Measurements from ENCODE around the gene ZW10.
"Not testable (repeated sequence)": the region's sequence is repeated elsewhere in the genome, so short reads cannot be mapped to it uniquely, and the experiment has no call there.

Gene ZW10

GRCh38 chr11:113732092-113732491, 41.4 kb downstream of the ZW10 start:
- Histone ChIP-seq H3K27me3 (ENCODE audit: control insufficient read depth, insufficient read depth, low read length) (no peaks in the 10 kb centered on the region), H3K4me1 (ENCODE audit: control insufficient read depth, insufficient read depth, low read length) (no peaks in the 10 kb centered on the region), H3K9ac (ENCODE audit: low read length) (no peak overlapping the region), H3K36me3 (ENCODE audit: control insufficient read depth, insufficient read depth, low read length) (peaks cover 4% of the 10 kb centered on the region), H3K4me3 (ENCODE audit: low read length) (no peak overlapping the region), H3K27ac (ENCODE audit: low read depth, low read length) (no peak overlapping the region)

GRCh38 chr11:113730887-113731726, 42.4 kb downstream of the ZW10 start:
- Histone ChIP-seq H3K36me3 (ENCODE audit: control insufficient read depth, insufficient read depth, low read length) (peaks cover under 1% of the 10 kb centered on the region), H3K4me1 (ENCODE audit: control insufficient read depth, insufficient read depth, low read length) (no peaks in the 10 kb centered on the region), H3K4me3 (ENCODE audit: low read length) (no peak overlapping the region), H3K27me3 (ENCODE audit: control insufficient read depth, insufficient read depth, low read length) (no peaks in the 10 kb centered on the region), H3K27ac (ENCODE audit: low read depth, low read length) (no peak overlapping the region), H3K9ac (ENCODE audit: low read length) (no peak overlapping the region)

- no peaks in the 10 kb centered on the region for H3K36me3 ChIP-seq (ENCODE audit: control insufficient read depth, insufficient read depth, low read length)
- no peak overlapping the region for H3K9ac ChIP-seq (ENCODE audit: low read length)
- no peaks in the 10 kb centered on the region for H3K27me3 ChIP-seq (ENCODE audit: control insufficient read depth, insufficient read depth, low read length)
- no peak overlapping the region for H3K4me3 ChIP-seq (ENCODE audit: low read length)
- H3K27ac ChIP-seq (ENCODE audit: low read depth, low read length), result no peak overlapping the region
- no peaks in the 10 kb centered on the region for H3K4me1 ChIP-seq (ENCODE audit: control insufficient read depth, insufficient read depth, low read length)
These were observed 44.0 kb downstream of the ZW10 start for GRCh38 chr11:113729456-113729855.

DNA sequence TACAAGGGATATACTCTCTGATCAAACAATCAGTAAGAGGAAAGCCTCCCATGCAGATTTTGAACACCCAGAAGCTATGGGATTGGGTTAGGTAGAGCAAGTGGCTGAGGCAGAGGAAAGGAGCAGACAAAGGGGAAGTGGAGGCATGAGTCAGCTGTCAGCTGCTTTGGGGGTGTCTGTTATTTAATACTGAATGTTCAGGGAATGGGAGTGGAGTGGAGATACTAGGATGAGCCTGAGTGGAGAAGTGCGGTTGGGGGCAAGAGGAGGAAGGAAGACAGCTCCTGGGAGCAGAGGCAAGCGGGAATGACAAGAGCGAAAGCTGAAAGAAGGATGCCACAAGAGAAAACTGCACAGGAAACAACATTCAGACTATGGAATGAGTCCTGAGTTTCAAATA, 44.7 kb downstream of the ZW10 start:
- Histone ChIP-seq H3K27ac (ENCODE audit: low read depth, low read length) (no peak overlapping the region), H3K27me3 (ENCODE audit: control insufficient read depth, insufficient read depth, low read length) (no peaks in the 10 kb centered on the region), H3K9ac (ENCODE audit: low read length) (no peak overlapping the region), H3K36me3 (ENCODE audit: control insufficient read depth, insufficient read depth, low read length) (no peaks in the 10 kb centered on the region), H3K4me3 (ENCODE audit: low read length) (no peak overlapping the region), H3K4me1 (ENCODE audit: control insufficient read depth, insufficient read depth, low read length) (no peaks in the 10 kb centered on the region)

DNA sequence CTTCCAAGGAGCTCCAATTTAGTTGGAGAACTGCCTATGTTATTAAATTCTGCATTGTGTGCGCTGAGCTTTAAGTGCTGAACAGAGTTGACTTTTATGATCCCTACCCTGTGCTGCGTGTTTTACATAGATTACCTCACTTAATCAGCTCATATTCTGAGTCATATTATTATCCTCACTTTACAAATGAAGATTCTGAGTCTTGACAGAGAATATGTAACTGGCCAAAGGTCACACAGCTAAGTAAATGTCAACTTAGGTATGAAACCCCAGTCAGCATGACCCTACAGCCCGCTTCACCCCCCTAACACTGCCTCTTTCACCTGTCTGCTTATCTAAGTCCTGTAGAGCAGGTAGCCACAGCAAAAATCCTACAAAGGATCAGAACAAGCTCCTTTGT, 47.6 kb downstream of the ZW10 start:
- H3K4me1 ChIP-seq (ENCODE audit: control insufficient read depth, insufficient read depth, low read length), result no peaks in the 10 kb centered on the region
- no peak overlapping the region for H3K9ac ChIP-seq (ENCODE audit: low read length)
- H3K4me3 ChIP-seq (ENCODE audit: low read length), result no peak overlapping the region
- H3K36me3 ChIP-seq (ENCODE audit: control insufficient read depth, insufficient read depth, low read length), result no peaks in the 10 kb centered on the region
- H3K27ac ChIP-seq (ENCODE audit: low read depth, low read length), result no peak overlapping the region
- H3K27me3 ChIP-seq (ENCODE audit: control insufficient read depth, insufficient read depth, low read length), result no peaks in the 10 kb centered on the region

DNA sequence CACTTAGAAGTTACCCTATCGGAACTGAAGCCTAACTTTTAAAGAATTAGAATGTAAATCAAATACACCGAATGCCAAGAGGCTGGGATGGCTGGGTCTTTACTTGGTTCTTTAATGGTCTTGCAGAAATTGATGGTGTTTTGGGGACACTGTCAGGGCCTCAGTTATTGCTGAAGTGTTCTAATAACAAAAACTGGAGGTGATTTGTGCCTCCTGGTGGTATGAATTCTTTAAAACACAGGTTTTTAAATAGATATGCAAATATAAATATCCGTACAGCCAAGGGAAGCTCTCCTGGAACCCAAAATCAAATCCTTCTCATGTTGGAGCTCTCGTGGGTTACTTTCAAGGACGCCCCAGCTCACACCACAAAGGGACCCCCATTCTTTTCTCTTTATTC, 48.1 kb downstream of the ZW10 start:
- Histone ChIP-seq H3K4me3 (ENCODE audit: low read length) (no peak overlapping the region), H3K9ac (ENCODE audit: low read length) (no peak overlapping the region), H3K4me1 (ENCODE audit: control insufficient read depth, insufficient read depth, low read length) (no peaks in the 10 kb centered on the region), H3K27ac (ENCODE audit: low read depth, low read length) (no peak overlapping the region), H3K36me3 (ENCODE audit: control insufficient read depth, insufficient read depth, low read length) (no peaks in the 10 kb centered on the region), H3K27me3 (ENCODE audit: control insufficient read depth, insufficient read depth, low read length) (no peaks in the 10 kb centered on the region)

DNA sequence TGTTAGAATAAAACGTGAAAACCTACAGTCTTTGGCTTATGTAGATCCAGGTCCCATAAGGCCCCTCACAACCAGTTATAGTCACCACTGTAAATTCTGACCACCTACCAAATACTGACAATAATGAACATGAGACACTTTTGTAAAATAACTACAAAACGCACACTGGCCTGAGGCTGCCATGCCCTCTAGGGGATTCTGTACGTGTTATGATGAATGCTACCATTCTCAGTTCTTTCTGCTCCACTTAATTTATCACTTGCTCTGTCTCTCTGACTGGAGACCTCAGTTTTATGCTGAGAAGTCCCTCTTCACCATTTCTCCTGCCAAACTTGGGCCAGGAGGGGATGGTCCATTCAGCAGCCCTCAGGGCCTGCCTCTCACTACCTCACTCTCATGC, 48.7 kb downstream of the ZW10 start:
- Histone ChIP-seq H3K9ac (ENCODE audit: low read length) (no peak overlapping the region), H3K27me3 (ENCODE audit: control insufficient read depth, insufficient read depth, low read length) (no peaks in the 10 kb centered on the region), H3K4me3 (ENCODE audit: low read length) (no peak overlapping the region), H3K36me3 (ENCODE audit: control insufficient read depth, insufficient read depth, low read length) (no peaks in the 10 kb centered on the region), H3K4me1 (ENCODE audit: control insufficient read depth, insufficient read depth, low read length) (no peaks in the 10 kb centered on the region), H3K27ac (ENCODE audit: low read depth, low read length) (no peak overlapping the region)

GRCh38 chr11:113723787-113724186, 49.7 kb downstream of the ZW10 start:
- Histone ChIP-seq H3K4me3 (ENCODE audit: low read length) (no peak overlapping the region), H3K9ac (ENCODE audit: low read length) (no peak overlapping the region), H3K4me1 (ENCODE audit: control insufficient read depth, insufficient read depth, low read length) (no peaks in the 10 kb centered on the region), H3K27me3 (ENCODE audit: control insufficient read depth, insufficient read depth, low read length) (no peaks in the 10 kb centered on the region), H3K36me3 (ENCODE audit: control insufficient read depth, insufficient read depth, low read length) (no peaks in the 10 kb centered on the region), H3K27ac (ENCODE audit: low read depth, low read length) (no peak overlapping the region)

DNA sequence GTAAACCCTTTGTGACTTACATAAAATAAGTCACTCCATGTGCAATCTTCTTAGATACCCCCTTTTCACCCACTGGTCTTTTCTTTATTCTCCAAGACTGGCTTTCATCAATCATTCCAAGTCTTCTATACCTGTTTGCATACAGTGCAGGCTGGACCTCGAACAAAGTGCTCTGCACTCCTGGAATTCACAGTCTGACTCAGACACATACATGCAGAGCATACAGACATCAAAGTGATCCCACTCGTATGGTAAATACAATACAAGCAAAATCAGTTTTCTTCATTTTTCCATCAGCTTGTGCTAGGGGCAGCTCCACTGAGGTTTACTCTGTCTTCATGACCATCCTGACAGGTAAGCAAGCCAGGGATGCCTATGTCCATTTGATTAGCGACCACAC, 50.6 kb downstream of the ZW10 start:
- H3K4me1 ChIP-seq (ENCODE audit: control insufficient read depth, insufficient read depth, low read length), result no peaks in the 10 kb centered on the region
- H3K36me3 ChIP-seq (ENCODE audit: control insufficient read depth, insufficient read depth, low read length), result no peaks in the 10 kb centered on the region
- H3K4me3 ChIP-seq (ENCODE audit: low read length), result no peak overlapping the region
- H3K27ac ChIP-seq (ENCODE audit: low read depth, low read length), result no peak overlapping the region
- H3K9ac ChIP-seq (ENCODE audit: low read length), result no peak overlapping the region
- H3K27me3 ChIP-seq (ENCODE audit: control insufficient read depth, insufficient read depth, low read length), result no peaks in the 10 kb centered on the region

DNA sequence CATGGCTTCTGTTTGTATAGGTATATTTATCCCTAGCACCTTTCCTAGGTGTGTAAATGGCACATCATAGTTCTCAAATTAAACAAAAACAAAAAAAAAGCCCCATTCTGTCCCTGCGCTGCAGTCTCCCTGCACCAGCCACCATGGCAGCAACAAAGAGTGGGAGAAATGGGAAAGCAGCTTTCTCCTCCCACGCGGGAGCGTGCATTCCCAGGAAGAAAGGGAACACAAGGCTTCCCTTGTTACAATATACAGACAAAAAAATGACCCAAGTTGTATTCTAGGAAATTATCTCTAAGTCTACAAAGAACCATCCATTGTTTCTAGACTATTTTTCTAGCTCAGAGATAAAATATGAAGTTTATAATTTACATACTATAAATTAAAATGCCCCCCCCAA, 51.3 kb downstream of the ZW10 start:
- H3K27ac ChIP-seq (ENCODE audit: low read depth, low read length), result no peak overlapping the region
- no peaks in the 10 kb centered on the region for H3K27me3 ChIP-seq (ENCODE audit: control insufficient read depth, insufficient read depth, low read length)
- no peak overlapping the region for H3K9ac ChIP-seq (ENCODE audit: low read length)
- H3K4me1 ChIP-seq (ENCODE audit: control insufficient read depth, insufficient read depth, low read length), result no peaks in the 10 kb centered on the region
- H3K4me3 ChIP-seq (ENCODE audit: low read length), result no peak overlapping the region
- no peaks in the 10 kb centered on the region for H3K36me3 ChIP-seq (ENCODE audit: control insufficient read depth, insufficient read depth, low read length)

DNA sequence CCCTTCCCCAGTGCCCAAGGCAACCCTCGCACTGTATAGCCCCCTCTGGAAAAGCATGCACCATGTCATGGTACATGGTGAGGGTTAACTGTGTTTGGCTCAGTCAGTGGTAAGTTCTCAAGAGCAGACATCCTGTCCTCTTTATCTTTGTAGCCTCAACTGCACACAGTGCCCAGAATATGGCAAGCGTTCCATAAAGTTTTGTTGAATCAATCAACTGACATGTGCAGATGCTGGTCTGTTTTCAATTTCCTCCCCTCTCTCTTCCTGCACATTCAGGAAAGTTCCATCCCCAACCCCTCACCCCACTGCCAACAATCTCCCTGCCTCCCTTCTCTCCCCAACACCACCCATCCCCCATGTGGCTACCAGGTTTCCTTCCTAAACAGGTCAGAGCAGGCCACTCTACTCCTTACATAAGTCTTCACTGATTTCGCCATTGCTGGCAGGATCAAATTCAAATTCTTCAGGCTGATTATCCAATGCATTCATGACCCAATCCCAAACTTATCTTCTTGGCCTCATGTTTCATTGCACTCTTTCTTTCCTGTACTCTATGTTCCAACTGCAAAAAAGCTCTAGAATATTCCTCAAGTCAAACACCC, 51.9 kb downstream of the ZW10 start:
- Histone ChIP-seq H3K4me1 (ENCODE audit: control insufficient read depth, insufficient read depth, low read length) (no peaks in the 10 kb centered on the region), H3K36me3 (ENCODE audit: control insufficient read depth, insufficient read depth, low read length) (no peaks in the 10 kb centered on the region), H3K4me3 (ENCODE audit: low read length) (no peak overlapping the region), H3K27me3 (ENCODE audit: control insufficient read depth, insufficient read depth, low read length) (no peaks in the 10 kb centered on the region), H3K27ac (ENCODE audit: low read depth, low read length) (no peak overlapping the region), H3K9ac (ENCODE audit: low read length) (no peak overlapping the region)

DNA sequence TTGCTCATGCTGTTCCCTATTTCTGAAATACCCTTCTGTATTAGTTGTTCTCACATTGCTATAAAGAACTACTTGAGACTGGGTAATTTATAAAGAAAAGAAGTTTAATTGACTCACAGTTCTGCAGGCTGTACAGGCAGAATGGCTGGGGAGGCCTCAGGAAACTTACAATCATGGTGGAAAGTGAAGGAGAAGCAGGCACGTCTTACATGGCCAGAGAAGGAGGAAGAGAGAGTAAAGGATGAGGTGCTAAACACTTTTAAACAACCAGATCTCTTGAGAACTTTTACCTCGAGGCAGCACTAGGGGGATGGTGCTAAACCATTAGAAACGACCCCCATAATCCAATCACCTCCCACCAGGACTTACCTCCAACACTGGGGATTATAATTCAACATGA, 53.0 kb downstream of the ZW10 start:
- H3K4me3 ChIP-seq (ENCODE audit: low read length); H3K4me1 ChIP-seq (ENCODE audit: control insufficient read depth, insufficient read depth, low read length); H3K27me3 ChIP-seq (ENCODE audit: control insufficient read depth, insufficient read depth, low read length); H3K9ac ChIP-seq (ENCODE audit: low read length); H3K27ac ChIP-seq (ENCODE audit: low read depth, low read length); H3K36me3 ChIP-seq (ENCODE audit: control insufficient read depth, insufficient read depth, low read length): not testable (repeated sequence)

Data from rectal smooth muscle tissue (tissue), 1 donor.